HCT116 (cell line): ENCODE data around the gene SOX18. TPM values are rescaled to one million over a fixed set of nuclear protein-coding genes. Genes with fewer than 3 reads are reported as not detected.

Source experiments
- ATAC-seq: fragments of 200-7000 bp; cut with Tn5 transposase; 2 replicates; pipeline ENCODE4 v1.9.1; 2020; ENCODE audit warnings: mild to moderate bottlenecking, moderate library complexity
- BruUV-seq: library from RNA; stranded (reverse); fragments of 400-500 nt; replicated peaks from 2 replicates; lab custom pipeline; 2021; lab: Mats Ljungman, UMichigan
- CTCF ChIA-PET: fragments of 300-600 bp; sonication (Branson Sonifier 250); formaldehyde crosslinking; loops from one replicate; lab custom pipeline; 2021; ENCODE audit warnings: antibody characterized with exemption; lab: Charles Lee
- POLR2A ChIA-PET: fragments of 300-600, 350-600 bp; sonication (Branson Sonifier 250); formaldehyde crosslinking; loops from one replicate; lab custom pipeline; 2021; ENCODE audit warnings: antibody characterized with exemption; lab: Charles Lee
- RAD21 ChIA-PET, 2 experiments: fragments of 300-600 bp; sonication (Branson Sonifier 250); formaldehyde crosslinking; loops; one replicate each; lab custom pipeline; 2023; ENCODE audit warnings: low total read pairs in 2 of 2; ENCODE audit not compliant: uncharacterized antibody in 2 of 2, unreplicated experiment in 2 of 2, low non-redundant PET in 1 of 2; lab: Charles Lee
- DNase-seq: peaks from one replicate; pipeline ENCODE4 v3.0.0-alpha.2; 2010; ENCODE audit warnings: low read depth, low spot score
- H2AFZ ChIP-seq: fragments of 200-600 bp; shearing (Covaris generic), sonication (generic); 2 replicates; pipeline ENCODE4 v1.6.1; 2017; ENCODE audit warnings: low read depth, mixed run types, mixed read lengths, antibody characterized with exemption, low read length; ENCODE audit not compliant: poor library complexity, severe bottlenecking
- H3K27ac ChIP-seq: 2 replicates; pipeline ENCODE4 v1.5.1; 2012; ENCODE audit warnings: low read depth, low read length
- H3K27me3 ChIP-seq: fragments of 200-600 bp; sonication (generic); 2 replicates; pipeline ENCODE4 v1.6.1; 2016; ENCODE audit warnings: mixed run types, low read length, mixed read lengths; ENCODE audit not compliant: insufficient read depth
- H3K36me3 ChIP-seq, 2 experiments: fragments of 200-500 bp in 1 of 2; fragments of 200-600 bp in 1 of 2; sonication (Bioruptor generic) in 1 of 2; sonication (generic) in 1 of 2; 2 replicates each; pipeline versions ENCODE4 v1.5.1 to v1.6.1; 2014 to 2016; ENCODE audit warnings: low read length in 2 of 2, inconsistent platforms in 1 of 2, mixed read lengths in 1 of 2, mixed run types in 1 of 2; ENCODE audit not compliant: insufficient read depth in 2 of 2, control insufficient read depth in 1 of 2
- H3K4me1 ChIP-seq, 2 experiments: fragments of 200-600 bp in 1 of 2; sonication (generic) in 1 of 2; 2 replicates each; pipeline versions ENCODE4 v1.5.1 to v1.6.1; 2012 to 2017; ENCODE audit warnings: low read length in 2 of 2, inconsistent platforms in 1 of 2, mild to moderate bottlenecking in 1 of 2, mixed read lengths in 1 of 2, mixed run types in 1 of 2, moderate library complexity in 1 of 2; ENCODE audit not compliant: insufficient read depth in 2 of 2, control insufficient read depth in 1 of 2
- H3K4me2 ChIP-seq: fragments of 200-600 bp; sonication (generic); 2 replicates; pipeline ENCODE4 v1.6.1; 2017; ENCODE audit warnings: mixed run types, low read length, mixed read lengths
- H3K4me3 ChIP-seq, 2 experiments: fragments of 200-600 bp in 1 of 2; sonication (generic) in 1 of 2; replicated peaks in 1 of 2; 2 replicates each; pipeline ENCODE4 v1.5.1; 2011 to 2016; ENCODE audit warnings: low read length in 2 of 2, control low read depth in 1 of 2, low read depth in 1 of 2, mild to moderate bottlenecking in 1 of 2, mixed read lengths in 1 of 2, mixed run types in 1 of 2
- H3K79me2 ChIP-seq: fragments of 200-600 bp; sonication (generic); 2 replicates; pipeline ENCODE4 v1.6.1; 2017; ENCODE audit warnings: mild to moderate bottlenecking, mixed run types, low read length, moderate library complexity, mixed read lengths; ENCODE audit not compliant: insufficient read depth
- H3K9ac ChIP-seq: fragments of 200-600 bp; sonication (generic); 2 replicates; pipeline ENCODE4 v1.6.1; 2016; ENCODE audit warnings: low read length, mixed read lengths
- H3K9me2 ChIP-seq: fragments of 200-600 bp; sonication (generic), shearing (Covaris generic); 2 replicates; pipeline ENCODE4 v1.6.1; 2017; ENCODE audit warnings: mixed run types, mild to moderate bottlenecking, moderate library complexity; ENCODE audit not compliant: insufficient read depth
- H3K9me3 ChIP-seq, 2 experiments: fragments of 200-500 bp in 1 of 2; fragments of 200-600 bp in 1 of 2; sonication (Bioruptor generic) in 1 of 2; sonication (generic) in 1 of 2; 2 replicates each; pipeline ENCODE4 v1.6.1; 2014 to 2017; ENCODE audit warnings: low read length in 2 of 2, mixed read lengths in 2 of 2, inconsistent platforms in 1 of 2, low read depth in 1 of 2, mild to moderate bottlenecking in 1 of 2, mixed run types in 1 of 2, moderate library complexity in 1 of 2; ENCODE audit not compliant: control insufficient read depth in 1 of 2, insufficient read depth in 1 of 2
- H4K20me1 ChIP-seq: fragments of 200-600 bp; sonication (generic), shearing (Covaris generic); 2 replicates; pipeline ENCODE4 v1.6.1; 2017; ENCODE audit warnings: mixed run types, mild to moderate bottlenecking, moderate library complexity; ENCODE audit not compliant: insufficient read depth
- CBX3 ChIP-seq: IDR thresholded peaks from 2 replicates; pipeline ENCODE4 v1.6.1; 2012; ENCODE audit warnings: low read depth
- EZH2 ChIP-seq: fragments of 200-600 bp; sonication (generic); IDR thresholded peaks from 2 replicates; pipeline ENCODE4 v1.6.1; 2017; ENCODE audit warnings: antibody characterized with exemption, mixed run types
- EZH2phosphoT487 ChIP-seq: fragments of 200-600 bp; IDR thresholded peaks from 2 replicates; pipeline ENCODE4 v1.6.1; 2018; ENCODE audit warnings: antibody characterized with exemption, borderline replicate concordance
- FOSL1 ChIP-seq: IDR thresholded peaks from 2 replicates; pipeline ENCODE4 v1.6.1; 2012; ENCODE audit warnings: low read depth
- RAD21 ChIP-seq: IDR thresholded peaks from 2 replicates; pipeline ENCODE4 v1.6.1; 2012; ENCODE audit warnings: low read depth, mild to moderate bottlenecking
- SIN3A ChIP-seq: IDR thresholded peaks from 2 replicates; pipeline ENCODE4 v1.6.1; 2012; ENCODE audit warnings: low read depth
- TCF7L2 ChIP-seq: IDR thresholded peaks from 2 replicates; pipeline ENCODE4 v1.7.0; 2011; ENCODE audit warnings: borderline replicate concordance, inconsistent platforms; ENCODE audit not compliant: insufficient read depth, insufficient read length; ENCODE audit errors: extremely low read depth
- YY1 ChIP-seq: IDR thresholded peaks from 2 replicates; pipeline ENCODE4 v1.6.1; 2011; ENCODE audit warnings: low read length, low read depth, moderate library complexity, mild to moderate bottlenecking; ENCODE audit not compliant: insufficient replicate concordance; ENCODE audit errors: extremely low read depth
- ZFX ChIP-seq: fragments of 450-650 bp; IDR thresholded peaks from 2 replicates; pipeline ENCODE4 v1.6.1; 2017
- ZNF274 ChIP-seq: fragments of 200-500 bp; sonication (Bioruptor generic); IDR thresholded peaks from 2 replicates; pipeline ENCODE4 v1.6.1; 2014; ENCODE audit warnings: mild to moderate bottlenecking, low read depth, low read length, inconsistent platforms
- intact Hi-C: fragments of 100-400 bp; cut with micrococcal nuclease; formaldehyde crosslinking; loops from 2 replicates; pipeline ENCODE4 v1.10.0; 2022
- total RNA-seq: library from RNA; stranded (reverse); gene quantifications from one replicate; pipeline ENCODE4 v1.2.1, GENCODE V29; 2021; ENCODE audit not compliant: unreplicated experiment
- TF ChIP-seq, protein P1 (sequence below), 3 experiments: fragments of 200-600 bp in 1 of 3; sonication (generic) in 1 of 3; IDR thresholded peaks in 2 of 3; conservative IDR thresholded peaks in 1 of 3; 2 replicates each; pipeline ENCODE4 v1.5.1; 2012 to 2017; ENCODE audit warnings: low read depth in 2 of 3, low read length in 2 of 3, antibody characterized with exemption in 1 of 3, borderline replicate concordance in 1 of 3, control low read depth in 1 of 3, mild to moderate bottlenecking in 1 of 3, mixed read lengths in 1 of 3, mixed run types in 1 of 3, moderate library complexity in 1 of 3; ENCODE audit not compliant: insufficient read depth in 1 of 3
- TF ChIP-seq, protein P2 (sequence below): IDR thresholded peaks from 2 replicates; pipeline ENCODE4 v1.6.1; 2012; ENCODE audit warnings: low read depth
- TF ChIP-seq, protein P3 (sequence below): IDR thresholded peaks from 2 replicates; pipeline ENCODE4 v1.6.1; 2012

The SOX18 gene
- total RNA-seq, 1 experiment from 2014 or later: 3.3 TPM

DNA sequence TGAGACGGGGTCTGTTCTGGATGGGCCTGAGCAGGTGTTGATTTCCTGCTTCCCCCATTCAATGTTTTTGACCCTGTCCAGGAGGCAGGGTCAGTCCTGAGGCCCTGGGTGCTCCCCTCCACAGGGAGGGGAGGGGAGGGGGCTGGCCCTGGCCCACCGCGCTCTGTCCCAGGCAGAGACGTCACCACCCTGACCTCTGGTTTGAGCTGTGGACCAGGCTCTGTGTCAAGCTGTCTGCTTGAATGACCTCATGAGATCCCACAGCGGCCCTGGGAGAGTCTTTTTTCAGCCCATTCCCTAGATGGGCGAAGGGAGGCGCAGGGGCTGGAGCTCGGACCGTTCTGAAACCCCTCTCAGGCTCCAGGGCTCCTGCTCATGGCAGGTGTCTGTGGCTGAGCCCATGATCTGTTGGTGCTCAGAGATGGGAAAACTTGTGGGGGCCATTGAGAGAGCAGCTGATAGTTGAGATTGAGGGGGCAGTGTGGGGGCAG lies 43.6 kb upstream of the SOX18 start:
- Histone ChIP-seq H3K27ac (no peak overlapping the region), H3K36me3 (no peaks in the 10 kb centered on the region)
- POLR2A ChIA-PET: no interaction called here
- CTCF ChIA-PET: no interaction called here
- no peak for TF ChIP-seq ZFX
- TF ChIP-seq, all 23 proteins: peak for 0
- intact Hi-C loops: no loop called here
- Histone ChIP-seq H2AFZ (no peak overlapping the region), H3K27me3 (no peaks in the 10 kb centered on the region), H3K4me1 (no peaks in the 10 kb centered on the region), H3K4me3 (no peak overlapping the region), H3K9ac (no peak overlapping the region), H3K9me3 (peaks cover 0 to under 1% of the 10 kb centered on the region in 2 experiments; a peak in 1 of 4 replicates), H3K79me2 (no peaks in the 10 kb centered on the region), H4K20me1 (no peaks in the 10 kb centered on the region), H3K9me2 (no peaks in the 10 kb centered on the region), H3K4me2 (no peak overlapping the region)
- RAD21 ChIA-PET: no interaction called here
- DNase-seq (no peak), ATAC-seq (peak; percentile 49)
- BruUV-seq: no TSS peak

DNA sequence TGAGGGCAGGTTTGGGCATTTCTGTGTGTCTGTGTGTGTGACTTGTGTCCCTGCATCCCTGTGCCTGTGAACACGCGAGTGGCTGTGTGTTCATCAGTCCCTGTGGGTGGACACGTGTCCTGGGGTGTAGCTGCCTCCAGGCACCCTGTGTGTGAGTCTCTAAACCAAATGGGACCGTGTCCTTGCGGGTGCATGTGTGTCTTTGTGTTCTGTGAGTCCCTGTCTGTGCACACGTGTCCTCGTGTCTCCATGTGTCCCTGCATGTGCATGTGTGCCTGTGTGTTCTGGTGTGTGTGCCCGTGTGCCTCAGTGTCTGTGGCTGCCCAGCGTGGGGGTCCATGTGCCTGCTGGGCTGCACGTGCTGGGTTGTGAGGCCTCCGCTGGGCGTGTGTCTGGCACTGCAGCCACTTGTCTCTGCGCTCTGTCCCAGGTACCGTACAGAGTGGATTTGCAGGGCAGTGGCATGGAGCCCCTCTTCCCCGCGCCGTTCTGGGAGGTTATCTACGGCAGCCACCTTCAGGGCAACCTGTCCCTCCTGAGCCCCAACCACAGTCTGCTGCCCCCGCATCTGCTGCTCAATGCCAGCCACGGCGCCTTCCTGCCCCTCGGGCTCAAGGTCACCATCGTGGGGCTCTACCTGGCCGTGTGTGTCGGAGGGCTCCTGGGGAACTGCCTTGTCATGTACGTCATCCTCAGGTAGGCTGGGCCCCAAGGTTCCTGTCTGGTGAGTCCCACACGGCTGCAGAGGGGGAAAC lies 43.0 kb upstream of the SOX18 start:
- H3K9me3 ChIP-seq: peaks cover 6% of the 10 kb centered on the region in 2 experiments; a peak in 2 of 4 replicates
- H3K27me3 ChIP-seq: no peaks in the 10 kb centered on the region
- CTCF ChIA-PET: interaction anchor here (0.6 kb wide), 1 partner anchor 193 kb away, joined by 3 read pairs; no protein-coding TSS in a partner anchor
- no peaks in the 10 kb centered on the region for H4K20me1 ChIP-seq
- DNase-seq (no peak), ATAC-seq (peak; percentile 33; the same call in 1 of the 2 replicates)
- H3K27ac ChIP-seq: no peak overlapping the region
- no peak overlapping the region for H3K9ac ChIP-seq
- H3K36me3 ChIP-seq: no peaks in the 10 kb centered on the region
- no peak overlapping the region for H3K4me2 ChIP-seq
- RAD21 ChIA-PET: no interaction called here
- POLR2A ChIA-PET: no interaction called here
- no peaks in the 10 kb centered on the region for H3K79me2 ChIP-seq
- no TSS peak for BruUV-seq
- no peaks in the 10 kb centered on the region for H3K9me2 ChIP-seq
- no peaks in the 10 kb centered on the region for H3K4me1 ChIP-seq
- no peak overlapping the region for H3K4me3 ChIP-seq
- intact Hi-C loops: no loop called here
- H2AFZ ChIP-seq: no peak overlapping the region
- TF ChIP-seq TCF7L2 (no peak), CBX3 (no peak), RAD21 (no peak), YY1 (no peak), ZNF274 (no peak), SIN3A (no peak), ZFX (no peak), FOSL1 (no peak), EZH2 (no peak), EZH2phosphoT487 (no peak)
- TF ChIP-seq, protein P1, sequence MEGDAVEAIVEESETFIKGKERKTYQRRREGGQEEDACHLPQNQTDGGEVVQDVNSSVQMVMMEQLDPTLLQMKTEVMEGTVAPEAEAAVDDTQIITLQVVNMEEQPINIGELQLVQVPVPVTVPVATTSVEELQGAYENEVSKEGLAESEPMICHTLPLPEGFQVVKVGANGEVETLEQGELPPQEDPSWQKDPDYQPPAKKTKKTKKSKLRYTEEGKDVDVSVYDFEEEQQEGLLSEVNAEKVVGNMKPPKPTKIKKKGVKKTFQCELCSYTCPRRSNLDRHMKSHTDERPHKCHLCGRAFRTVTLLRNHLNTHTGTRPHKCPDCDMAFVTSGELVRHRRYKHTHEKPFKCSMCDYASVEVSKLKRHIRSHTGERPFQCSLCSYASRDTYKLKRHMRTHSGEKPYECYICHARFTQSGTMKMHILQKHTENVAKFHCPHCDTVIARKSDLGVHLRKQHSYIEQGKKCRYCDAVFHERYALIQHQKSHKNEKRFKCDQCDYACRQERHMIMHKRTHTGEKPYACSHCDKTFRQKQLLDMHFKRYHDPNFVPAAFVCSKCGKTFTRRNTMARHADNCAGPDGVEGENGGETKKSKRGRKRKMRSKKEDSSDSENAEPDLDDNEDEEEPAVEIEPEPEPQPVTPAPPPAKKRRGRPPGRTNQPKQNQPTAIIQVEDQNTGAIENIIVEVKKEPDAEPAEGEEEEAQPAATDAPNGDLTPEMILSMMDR (IDR thresholded peaks at IDR 0.05 in 2 of 3, conservative IDR thresholded peaks at IDR 0.05 in 1 of 3; ENCODE audit: borderline replicate concordance in 1 of 3, insufficient read depth in 1 of 3, low read depth in 2 of 3, low read length in 2 of 3): no peak
- TF ChIP-seq, protein P2, sequence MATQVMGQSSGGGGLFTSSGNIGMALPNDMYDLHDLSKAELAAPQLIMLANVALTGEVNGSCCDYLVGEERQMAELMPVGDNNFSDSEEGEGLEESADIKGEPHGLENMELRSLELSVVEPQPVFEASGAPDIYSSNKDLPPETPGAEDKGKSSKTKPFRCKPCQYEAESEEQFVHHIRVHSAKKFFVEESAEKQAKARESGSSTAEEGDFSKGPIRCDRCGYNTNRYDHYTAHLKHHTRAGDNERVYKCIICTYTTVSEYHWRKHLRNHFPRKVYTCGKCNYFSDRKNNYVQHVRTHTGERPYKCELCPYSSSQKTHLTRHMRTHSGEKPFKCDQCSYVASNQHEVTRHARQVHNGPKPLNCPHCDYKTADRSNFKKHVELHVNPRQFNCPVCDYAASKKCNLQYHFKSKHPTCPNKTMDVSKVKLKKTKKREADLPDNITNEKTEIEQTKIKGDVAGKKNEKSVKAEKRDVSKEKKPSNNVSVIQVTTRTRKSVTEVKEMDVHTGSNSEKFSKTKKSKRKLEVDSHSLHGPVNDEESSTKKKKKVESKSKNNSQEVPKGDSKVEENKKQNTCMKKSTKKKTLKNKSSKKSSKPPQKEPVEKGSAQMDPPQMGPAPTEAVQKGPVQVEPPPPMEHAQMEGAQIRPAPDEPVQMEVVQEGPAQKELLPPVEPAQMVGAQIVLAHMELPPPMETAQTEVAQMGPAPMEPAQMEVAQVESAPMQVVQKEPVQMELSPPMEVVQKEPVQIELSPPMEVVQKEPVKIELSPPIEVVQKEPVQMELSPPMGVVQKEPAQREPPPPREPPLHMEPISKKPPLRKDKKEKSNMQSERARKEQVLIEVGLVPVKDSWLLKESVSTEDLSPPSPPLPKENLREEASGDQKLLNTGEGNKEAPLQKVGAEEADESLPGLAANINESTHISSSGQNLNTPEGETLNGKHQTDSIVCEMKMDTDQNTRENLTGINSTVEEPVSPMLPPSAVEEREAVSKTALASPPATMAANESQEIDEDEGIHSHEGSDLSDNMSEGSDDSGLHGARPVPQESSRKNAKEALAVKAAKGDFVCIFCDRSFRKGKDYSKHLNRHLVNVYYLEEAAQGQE: no peak
- TF ChIP-seq, protein P3, sequence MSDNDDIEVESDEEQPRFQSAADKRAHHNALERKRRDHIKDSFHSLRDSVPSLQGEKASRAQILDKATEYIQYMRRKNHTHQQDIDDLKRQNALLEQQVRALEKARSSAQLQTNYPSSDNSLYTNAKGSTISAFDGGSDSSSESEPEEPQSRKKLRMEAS: no peak
